Pulmonary artery endothelial cell (primary cell): ENCODE data around the gene SPATA20. TPM values are rescaled to one million over a fixed set of nuclear protein-coding genes. Genes with fewer than 3 reads are reported as not detected.

ENCODE experiments used
- DNase-seq: peaks from one replicate; pipeline ENCODE4 v3.0.0-alpha.2; 2011; ENCODE audit warnings: low read depth, low spot score
- total RNA-seq: library from RNA; depleted of rRNA; stranded (reverse); fragments of >200 nt; gene quantifications from 2 replicates; pipeline ENCODE4 v1.2.3, GENCODE V29; 2014

The SPATA20 gene
- total RNA-seq, 1 donor from 2014 or later, result 57.8 TPM

- no peak for DNase-seq
Observed at GRCh38 chr17:50558941-50559614, 12.1 kb downstream of the SPATA20 start.

- no peak for DNase-seq
Observed at GRCh38 chr17:50559674-50560184, 12.8 kb downstream of the SPATA20 start.

- DNase-seq, result peak; percentile 10
Observed at GRCh38 chr17:50560185-50560824, 13.3 kb downstream of the SPATA20 start, which contains the start of gene CACNA1G. CACNA1G (plus strand) TSS chr17:50560715; CDS start chr17:50561460, 745 bp downstream.

GRCh38 chr17:50560931-50561745 is 14.2 kb downstream of the SPATA20 start:
- DNase-seq, result no peak

DNA sequence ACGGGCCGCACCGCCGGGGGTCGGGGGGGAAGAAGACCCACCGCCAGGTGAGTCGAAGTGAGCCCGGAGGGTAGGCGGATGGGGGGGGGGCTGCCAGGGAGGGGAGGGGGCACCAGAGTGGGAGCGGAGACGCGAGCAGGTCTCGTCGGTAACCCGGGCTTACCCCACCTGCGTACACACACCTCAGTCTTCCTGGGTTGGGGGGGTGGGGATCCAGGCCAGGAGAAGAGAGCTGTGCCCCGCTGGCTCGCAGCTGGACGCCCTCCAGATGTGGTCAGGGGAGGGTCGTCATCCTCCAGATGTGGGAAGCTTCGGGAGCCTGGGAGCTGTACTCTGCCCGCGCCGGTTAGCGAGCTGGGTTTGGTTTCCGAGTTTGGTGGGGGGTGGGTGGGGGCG is 14.8 kb downstream of the SPATA20 start:
- no peak for DNase-seq

DNA sequence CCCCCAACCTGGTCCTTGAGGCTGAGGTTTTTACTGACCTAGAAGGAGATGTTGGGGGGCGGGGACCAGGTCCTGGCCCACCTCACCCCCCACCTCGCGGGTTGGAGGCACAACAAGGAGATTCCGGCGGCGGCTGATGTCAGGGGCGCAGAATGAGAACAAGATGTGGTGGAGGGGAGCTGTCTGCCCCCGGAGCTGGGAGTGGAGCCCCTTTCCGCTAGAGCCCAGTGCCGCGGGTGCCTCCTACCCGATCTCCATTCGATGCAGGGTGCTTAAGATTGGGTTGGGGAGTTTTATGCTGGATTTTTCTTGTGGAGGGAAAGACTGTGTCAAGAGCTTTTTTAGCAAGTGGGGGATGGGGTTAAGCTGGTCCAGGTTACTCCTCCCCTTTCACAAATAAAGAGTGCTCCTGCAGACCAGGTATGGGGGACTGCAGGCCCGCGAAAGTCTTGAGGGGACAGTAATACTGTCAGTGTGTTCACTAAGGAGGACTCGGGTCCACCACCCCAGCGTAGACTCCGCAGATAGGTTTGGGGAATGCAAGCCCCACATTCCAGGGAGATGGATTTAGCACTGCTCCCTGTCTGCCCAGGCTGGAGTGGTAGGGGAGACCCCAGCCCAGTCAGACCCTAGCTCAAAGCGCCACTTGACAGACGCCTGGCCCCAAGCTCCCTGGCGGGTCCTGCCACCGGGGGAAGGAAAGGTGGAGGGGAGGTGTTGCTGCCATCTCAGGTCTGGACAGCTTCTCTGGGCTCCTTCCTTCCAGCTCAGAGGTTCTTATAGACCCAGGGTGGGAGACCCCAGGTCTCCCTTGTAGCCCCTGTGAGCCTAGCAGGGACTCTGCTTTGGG is 15.5 kb downstream of the SPATA20 start:
- DNase-seq, result no peak

DNA sequence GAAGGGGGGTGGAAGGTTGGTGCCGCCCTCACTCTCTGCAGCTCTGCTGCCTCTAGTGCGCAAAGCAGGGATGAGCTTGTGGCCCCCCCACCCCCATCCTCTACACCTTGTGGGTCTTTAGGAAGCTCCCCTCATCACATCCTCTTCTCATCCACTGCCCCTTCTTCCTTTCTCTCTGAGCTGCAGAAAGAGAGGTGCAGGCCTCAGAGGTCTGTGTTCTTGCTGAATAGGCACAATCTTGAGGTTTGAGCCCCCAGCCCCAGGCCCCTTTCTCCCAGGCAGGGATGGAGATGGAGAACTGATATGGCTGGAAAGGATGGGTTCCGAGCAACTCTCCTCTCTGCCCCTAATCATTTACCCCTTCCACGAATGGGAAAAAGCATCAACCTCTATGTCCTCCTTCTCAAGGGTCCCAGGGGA is 16.1 kb downstream of the SPATA20 start:
- DNase-seq, result no peak

- no peak for DNase-seq
Observed at GRCh38 chr17:50564916-50565315, 17.9 kb downstream of the SPATA20 start.

DNA sequence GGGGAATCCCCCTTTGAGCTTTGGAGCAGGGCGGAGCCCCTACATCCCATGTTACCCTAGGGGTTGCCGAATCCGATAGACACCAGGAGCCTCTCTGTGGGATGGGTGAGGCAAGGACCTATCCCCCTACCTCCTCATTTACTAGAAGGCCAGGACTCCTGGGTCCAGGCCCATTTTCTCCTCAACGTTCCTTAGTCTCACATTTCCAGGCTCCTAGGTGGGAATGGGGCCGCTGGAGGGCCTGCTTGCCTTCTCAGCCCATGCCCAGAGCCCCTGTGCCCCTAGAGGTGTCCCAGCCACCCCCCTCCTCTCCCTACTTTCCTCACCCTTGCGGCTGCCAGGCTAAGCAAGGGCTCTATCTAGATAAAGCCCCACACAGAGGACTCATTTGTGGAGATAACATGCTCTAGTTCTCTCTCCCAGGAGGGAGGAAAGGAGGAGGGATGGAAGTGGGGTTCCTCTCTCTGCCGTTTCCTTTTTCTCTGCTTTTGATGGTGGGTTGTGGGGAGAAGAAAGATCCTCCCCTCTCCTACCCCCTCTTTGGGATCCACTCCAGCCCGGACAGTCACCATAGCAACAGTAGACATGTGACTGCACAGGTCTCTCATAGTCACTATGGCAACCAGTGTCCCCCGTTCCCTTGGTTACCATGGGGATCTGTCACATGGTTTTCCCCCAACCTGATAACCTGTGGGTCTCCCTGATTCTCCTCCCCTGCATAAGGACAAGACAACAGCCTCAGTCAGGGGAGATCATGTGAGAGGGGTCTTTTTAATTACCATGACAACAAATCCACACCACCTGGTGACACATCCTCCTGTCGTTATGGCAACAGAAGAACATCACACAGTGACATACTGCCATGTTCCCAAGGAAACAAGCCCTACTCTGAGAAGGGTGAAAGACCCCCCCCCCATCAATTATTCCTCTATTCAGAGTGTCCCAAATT is 18.7 kb downstream of the SPATA20 start:
- no peak for DNase-seq

GRCh38 chr17:50566886-50567285 is 19.9 kb downstream of the SPATA20 start:
- DNase-seq, result no peak

- DNase-seq, result no peak
Observed at GRCh38 chr17:50568659-50569058, 21.7 kb downstream of the SPATA20 start.

- no peak for DNase-seq
Observed at GRCh38 chr17:50569592-50569991, 22.6 kb downstream of the SPATA20 start.

DNA sequence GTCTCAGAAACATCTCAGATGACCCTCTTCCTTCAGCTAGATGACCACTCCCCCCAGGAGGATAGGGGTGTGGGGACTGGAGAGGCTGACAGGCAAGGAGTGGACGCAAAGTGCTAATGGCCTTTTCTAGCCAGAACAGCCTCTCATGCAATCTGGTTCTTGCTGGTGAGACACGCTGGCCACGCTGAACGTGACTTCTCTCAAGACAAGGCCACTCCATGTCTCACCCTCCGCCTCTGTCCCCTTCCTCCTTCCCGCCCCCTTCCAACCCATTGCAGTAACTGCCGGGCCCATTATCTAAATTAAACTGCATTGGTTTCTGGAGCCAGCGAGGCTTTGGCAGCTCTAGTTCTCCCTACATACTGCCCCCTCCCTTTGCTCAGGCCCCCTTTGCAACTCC is 23.1 kb downstream of the SPATA20 start:
- no peak for DNase-seq

- no peak for DNase-seq
Observed at GRCh38 chr17:50570528-50570927, 23.6 kb downstream of the SPATA20 start.

DNA sequence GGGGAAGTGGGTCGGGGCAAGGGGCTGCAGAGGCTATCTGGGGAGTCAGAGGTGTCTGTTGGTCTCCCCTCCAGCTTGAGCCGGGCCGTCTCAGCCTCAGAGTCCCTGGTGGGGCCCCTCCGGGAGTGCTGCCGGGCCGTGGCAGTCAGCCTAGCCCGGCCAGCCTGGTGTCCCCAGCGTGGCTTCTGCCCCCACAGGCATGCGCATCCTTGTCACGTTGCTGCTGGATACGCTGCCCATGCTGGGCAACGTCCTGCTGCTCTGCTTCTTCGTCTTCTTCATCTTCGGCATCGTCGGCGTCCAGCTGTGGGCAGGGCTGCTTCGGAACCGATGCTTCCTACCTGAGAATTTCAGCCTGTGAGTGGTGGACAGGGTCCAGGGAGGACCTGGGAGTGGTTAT is 24.7 kb downstream of the SPATA20 start:
- no peak for DNase-seq

DNA sequence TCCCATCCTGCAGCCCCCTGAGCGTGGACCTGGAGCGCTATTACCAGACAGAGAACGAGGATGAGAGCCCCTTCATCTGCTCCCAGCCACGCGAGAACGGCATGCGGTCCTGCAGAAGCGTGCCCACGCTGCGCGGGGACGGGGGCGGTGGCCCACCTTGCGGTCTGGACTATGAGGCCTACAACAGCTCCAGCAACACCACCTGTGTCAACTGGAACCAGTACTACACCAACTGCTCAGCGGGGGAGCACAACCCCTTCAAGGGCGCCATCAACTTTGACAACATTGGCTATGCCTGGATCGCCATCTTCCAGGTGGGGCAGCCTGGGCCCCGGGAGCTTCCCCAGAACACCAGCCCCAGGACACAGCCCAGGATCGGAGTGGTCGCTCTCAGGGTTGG is 25.6 kb downstream of the SPATA20 start:
- no peak for DNase-seq

DNA sequence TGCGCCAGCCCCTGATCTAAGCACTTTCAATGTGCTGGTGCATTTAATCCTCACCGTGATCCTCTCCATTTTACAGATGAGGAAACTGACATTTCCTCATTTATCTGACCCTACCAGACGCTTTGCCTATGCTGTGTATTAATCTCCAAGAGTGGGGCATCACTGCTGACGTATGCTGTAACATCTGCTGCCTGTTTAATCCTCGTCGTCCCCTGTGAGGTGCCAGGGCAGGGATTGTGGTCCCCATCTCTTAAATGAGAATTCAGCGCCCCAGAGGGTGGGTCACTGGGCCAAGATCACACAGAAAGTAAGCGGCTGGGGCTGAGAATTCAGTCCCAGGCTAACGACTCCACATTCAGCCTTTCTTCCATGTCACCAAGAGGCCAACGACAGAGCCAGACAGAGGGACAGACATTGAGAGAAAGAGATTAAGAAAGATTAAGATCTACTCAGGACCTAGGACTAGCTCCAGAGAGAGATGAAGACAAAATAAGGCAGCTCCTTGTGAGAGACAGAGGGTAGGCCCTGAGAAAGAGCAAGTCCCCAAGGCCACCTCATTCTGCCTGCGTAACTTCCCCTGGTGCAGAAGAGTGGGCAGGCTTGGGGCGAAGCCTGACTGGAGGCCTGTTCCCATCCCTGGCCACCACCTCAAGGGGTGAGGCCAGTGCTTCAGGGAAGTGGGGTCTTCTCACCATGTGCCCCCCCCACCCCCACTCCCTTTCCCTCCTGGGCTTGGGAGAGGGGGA is 27.1 kb downstream of the SPATA20 start:
- DNase-seq, result no peak

- no peak for DNase-seq
Observed at GRCh38 chr17:50575581-50576210, 28.7 kb downstream of the SPATA20 start.

DNA sequence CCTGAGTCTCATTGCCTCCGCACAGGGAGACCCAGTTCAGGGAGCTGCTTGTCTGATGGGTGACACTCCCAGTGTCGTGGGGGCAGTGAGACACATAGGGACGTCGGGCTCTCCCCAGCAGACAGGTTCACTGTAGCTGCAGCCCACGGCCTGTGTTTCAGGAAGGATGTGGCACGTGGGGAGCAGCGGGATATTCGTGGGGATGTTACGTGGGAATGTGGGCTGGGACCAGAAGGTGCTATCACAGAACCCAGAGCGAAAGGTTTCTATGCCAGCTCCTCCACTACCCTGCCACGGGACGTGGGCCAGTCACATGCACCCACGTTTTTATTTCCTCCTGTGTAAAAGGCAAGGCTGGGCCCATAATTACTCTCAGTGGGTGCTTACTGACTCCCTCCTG is 29.9 kb downstream of the SPATA20 start:
- no peak for DNase-seq
